GM19099 (cell line): Measurements from ENCODE around the gene BHLHA9.

Source experiments
- POLR2A ChIP-seq: IDR thresholded peaks from 3 replicates; pipeline ENCODE4 v1.6.1; 2011; ENCODE audit warnings: low read depth; ENCODE audit not compliant: insufficient read length; ENCODE audit errors: extremely low read depth

BHLHA9 gene

GRCh38 chr17:1241929-1242328, 28.3 kb upstream of the BHLHA9 start:
- TF ChIP-seq POLR2A = no peak

GRCh38 chr17:1244606-1245012, 25.6 kb upstream of the BHLHA9 start:
- no peak for TF ChIP-seq POLR2A

GRCh38 chr17:1251866-1252608, 18.2 kb upstream of the BHLHA9 start:
- TF ChIP-seq POLR2A = no peak

- no peak for TF ChIP-seq POLR2A
Measured at GRCh38 chr17:1255041-1255440, 15.2 kb upstream of the BHLHA9 start.

- no peak for TF ChIP-seq POLR2A
Measured at GRCh38 chr17:1256699-1257098, 13.5 kb upstream of the BHLHA9 start.

GRCh38 chr17:1260086-1260769, 10.0 kb upstream of the BHLHA9 start:
- TF ChIP-seq POLR2A = no peak

- TF ChIP-seq POLR2A = no peak
Measured at GRCh38 chr17:1260770-1261161, 9.5 kb upstream of the BHLHA9 start.

- TF ChIP-seq POLR2A = no peak
Measured at GRCh38 chr17:1264196-1264595, 6.0 kb upstream of the BHLHA9 start.

GRCh38 chr17:1267471-1267943, 2.7 kb upstream of the BHLHA9 start:
- no peak for TF ChIP-seq POLR2A

GRCh38 chr17:1271030-1271423, 783 bp downstream of the BHLHA9 start:
- TF ChIP-seq POLR2A = no peak

GRCh38 chr17:1271441-1271840, 1.2 kb downstream of the BHLHA9 start:
- TF ChIP-seq POLR2A = no peak

- TF ChIP-seq POLR2A = no peak
Measured at GRCh38 chr17:1272701-1273100, 2.5 kb downstream of the BHLHA9 start.

- no peak for TF ChIP-seq POLR2A
Measured at GRCh38 chr17:1273492-1274244, 3.4 kb downstream of the BHLHA9 start.

- TF ChIP-seq POLR2A = no peak
Measured at GRCh38 chr17:1274245-1274608, 4.0 kb downstream of the BHLHA9 start.

GRCh38 chr17:1275205-1275961, 5.1 kb downstream of the BHLHA9 start:
- TF ChIP-seq POLR2A = no peak

- TF ChIP-seq POLR2A = no peak
Measured at GRCh38 chr17:1275962-1276736, 5.9 kb downstream of the BHLHA9 start.
